ENCODE results near the gene ZNF554.

DNA sequence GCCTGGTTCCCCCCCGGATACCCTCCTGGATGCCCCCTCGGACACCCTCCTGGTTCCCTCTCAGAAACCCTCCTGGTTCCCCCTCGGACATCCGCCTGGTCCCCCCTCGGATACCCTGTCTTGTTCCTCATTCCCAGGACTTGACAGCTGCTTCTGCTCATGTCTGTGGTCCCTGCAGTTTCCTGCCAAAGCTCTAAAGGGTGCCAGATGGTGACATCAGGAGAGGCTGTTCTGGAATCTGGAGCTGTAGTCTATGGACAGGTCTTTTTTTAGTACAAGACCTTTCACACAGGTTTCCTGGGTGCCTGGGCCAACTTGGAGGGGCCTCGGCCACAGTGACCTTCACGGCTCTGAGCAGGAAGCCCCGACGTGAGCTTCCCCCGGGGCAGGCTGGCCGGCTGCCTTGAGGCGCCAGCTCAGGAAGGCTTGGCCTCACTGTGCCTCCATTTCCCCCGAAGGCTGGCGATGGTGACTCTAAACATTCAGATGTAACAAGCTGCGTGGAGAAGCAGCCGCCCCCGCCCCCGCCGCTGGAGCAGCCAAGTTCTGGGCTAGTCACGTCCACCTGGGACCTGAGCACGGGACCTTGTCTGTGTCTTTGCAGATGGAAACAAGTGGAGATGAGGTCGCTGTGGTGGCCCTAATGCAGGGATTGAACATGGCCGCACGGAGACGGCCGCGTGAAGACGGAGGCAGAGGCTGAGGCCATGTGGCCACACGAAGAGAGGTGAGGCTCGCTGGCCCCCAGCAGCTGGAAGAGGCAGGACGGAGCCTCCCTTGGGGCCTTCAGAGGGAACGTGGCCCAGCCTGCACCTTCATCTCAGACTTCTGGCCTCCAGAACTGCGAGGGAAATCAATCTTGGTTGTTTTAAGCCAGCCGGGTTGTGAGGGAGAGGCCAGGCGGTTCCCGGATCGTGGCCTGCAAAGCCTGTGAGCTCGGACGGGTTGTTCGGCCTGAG lies 49.3 kb upstream of the ZNF554 start:
- TF ChIP-seq, protein P1, sequence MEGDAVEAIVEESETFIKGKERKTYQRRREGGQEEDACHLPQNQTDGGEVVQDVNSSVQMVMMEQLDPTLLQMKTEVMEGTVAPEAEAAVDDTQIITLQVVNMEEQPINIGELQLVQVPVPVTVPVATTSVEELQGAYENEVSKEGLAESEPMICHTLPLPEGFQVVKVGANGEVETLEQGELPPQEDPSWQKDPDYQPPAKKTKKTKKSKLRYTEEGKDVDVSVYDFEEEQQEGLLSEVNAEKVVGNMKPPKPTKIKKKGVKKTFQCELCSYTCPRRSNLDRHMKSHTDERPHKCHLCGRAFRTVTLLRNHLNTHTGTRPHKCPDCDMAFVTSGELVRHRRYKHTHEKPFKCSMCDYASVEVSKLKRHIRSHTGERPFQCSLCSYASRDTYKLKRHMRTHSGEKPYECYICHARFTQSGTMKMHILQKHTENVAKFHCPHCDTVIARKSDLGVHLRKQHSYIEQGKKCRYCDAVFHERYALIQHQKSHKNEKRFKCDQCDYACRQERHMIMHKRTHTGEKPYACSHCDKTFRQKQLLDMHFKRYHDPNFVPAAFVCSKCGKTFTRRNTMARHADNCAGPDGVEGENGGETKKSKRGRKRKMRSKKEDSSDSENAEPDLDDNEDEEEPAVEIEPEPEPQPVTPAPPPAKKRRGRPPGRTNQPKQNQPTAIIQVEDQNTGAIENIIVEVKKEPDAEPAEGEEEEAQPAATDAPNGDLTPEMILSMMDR (IDR thresholded peaks at IDR 0.05) = no peak
- TF ChIP-seq RXRA (IDR thresholded peaks at IDR 0.05; ENCODE audit: borderline replicate concordance, low read depth) = no peak
- no peak for TF ChIP-seq RCOR1 (IDR thresholded peaks at IDR 0.05; ENCODE audit: low read length)
- TF ChIP-seq, protein P2, sequence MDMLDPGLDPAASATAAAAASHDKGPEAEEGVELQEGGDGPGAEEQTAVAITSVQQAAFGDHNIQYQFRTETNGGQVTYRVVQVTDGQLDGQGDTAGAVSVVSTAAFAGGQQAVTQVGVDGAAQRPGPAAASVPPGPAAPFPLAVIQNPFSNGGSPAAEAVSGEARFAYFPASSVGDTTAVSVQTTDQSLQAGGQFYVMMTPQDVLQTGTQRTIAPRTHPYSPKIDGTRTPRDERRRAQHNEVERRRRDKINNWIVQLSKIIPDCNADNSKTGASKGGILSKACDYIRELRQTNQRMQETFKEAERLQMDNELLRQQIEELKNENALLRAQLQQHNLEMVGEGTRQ (IDR thresholded peaks at IDR 0.05; ENCODE audit: borderline replicate concordance, low read depth, low read length) = no peak
- TF ChIP-seq MAX (IDR thresholded peaks at IDR 0.05; ENCODE audit: low read depth) = no peak
